Hematopoietic multipotent progenitor cell treated with erythropoietin and hydrocortisone succinate and interleukin-3 and kit ligand, for 4 days (in vitro differentiated cells): ENCODE measurements around the gene CARMIL1.
A peak's percentile ranks its signal among the peaks of the same experiment; 100 is the strongest.

Source experiments
- DNase-seq: peaks from one replicate; pipeline ENCODE4 v3.0.0-alpha.2; 2015

CARMIL1 gene

GRCh38 chr6:25535632-25536225, 256.6 kb downstream of the CARMIL1 start:
- DNase-seq, result peak; percentile 24

GRCh38 chr6:25536781-25537180, 257.6 kb downstream of the CARMIL1 start:
- peak; percentile 81 for DNase-seq

- peak; percentile 73 for DNase-seq
Measured at GRCh38 chr6:25537349-25538018, 258.3 kb downstream of the CARMIL1 start.

DNA sequence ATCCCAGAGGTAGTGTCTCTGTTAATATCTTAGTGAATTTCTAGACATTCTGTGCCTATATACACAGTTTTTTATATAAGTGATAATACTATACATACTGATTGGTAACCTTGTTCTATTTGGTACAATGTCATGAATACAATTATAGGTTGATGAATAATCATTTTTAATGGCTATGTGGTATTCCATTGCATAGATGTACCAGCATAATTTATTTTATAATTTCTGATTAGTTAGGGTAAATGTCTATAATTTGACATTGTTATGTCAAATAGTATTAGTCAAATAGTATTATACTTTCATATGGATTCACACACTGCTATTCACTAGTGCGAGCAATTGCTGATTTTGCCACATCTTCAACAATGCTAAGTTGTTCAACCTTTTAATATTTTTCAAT, 262.1 kb downstream of the CARMIL1 start:
- no peak for DNase-seq

GRCh38 chr6:25542984-25543910, 264.1 kb downstream of the CARMIL1 start:
- peak; percentile 38 for DNase-seq

- no peak for DNase-seq
Measured at GRCh38 chr6:25544833-25545232, 265.7 kb downstream of the CARMIL1 start.

GRCh38 chr6:25547797-25548196, 268.6 kb downstream of the CARMIL1 start:
- no peak for DNase-seq

GRCh38 chr6:25548451-25548850, 269.3 kb downstream of the CARMIL1 start:
- peak; percentile 51 for DNase-seq

DNA sequence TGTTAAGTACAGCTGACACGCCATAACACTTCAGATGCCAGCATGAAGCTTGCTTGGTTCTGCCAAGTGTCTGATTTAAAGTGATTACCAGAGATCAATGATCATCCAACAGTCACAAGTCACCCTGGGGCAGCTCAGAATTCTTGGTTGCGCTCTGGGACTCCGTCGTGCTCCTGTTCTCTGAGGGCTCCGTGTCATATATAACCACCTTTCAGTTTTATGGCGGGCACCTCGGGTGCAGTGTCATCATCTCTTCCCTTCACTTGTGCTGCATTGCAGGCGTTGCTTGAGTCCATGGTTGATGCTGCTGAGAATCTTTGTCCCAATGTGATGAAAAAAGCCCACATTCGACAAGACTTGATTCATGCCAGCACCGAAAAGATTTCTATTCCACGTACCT, 271.5 kb downstream of the CARMIL1 start:
- DNase-seq, result no peak

DNA sequence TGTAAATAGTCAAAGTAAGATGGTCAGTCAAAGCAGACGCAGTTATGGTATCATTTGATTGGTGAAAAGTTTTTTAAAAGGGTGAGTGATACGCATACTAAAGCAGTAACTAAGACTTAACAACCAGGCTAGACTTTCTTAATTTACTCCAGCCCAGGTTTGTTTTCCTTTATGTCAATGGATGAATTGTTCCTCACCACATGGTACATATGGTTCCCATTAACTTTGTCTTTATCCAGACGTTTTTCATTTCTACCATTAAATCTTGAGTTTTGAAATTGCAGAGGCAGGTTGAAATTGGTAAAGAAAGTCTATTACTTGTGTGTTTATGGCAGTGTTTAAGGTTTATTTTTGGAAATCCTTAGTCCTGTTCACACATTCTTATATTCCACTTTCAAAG, 274.3 kb downstream of the CARMIL1 start:
- no peak for DNase-seq

- no peak for DNase-seq
Measured at GRCh38 chr6:25555188-25555587, 276.0 kb downstream of the CARMIL1 start.

- peak; percentile 90 for DNase-seq
Measured at GRCh38 chr6:25556516-25556915, 277.3 kb downstream of the CARMIL1 start.

- no peak for DNase-seq
Measured at GRCh38 chr6:25558155-25558817, 279.1 kb downstream of the CARMIL1 start.

DNA sequence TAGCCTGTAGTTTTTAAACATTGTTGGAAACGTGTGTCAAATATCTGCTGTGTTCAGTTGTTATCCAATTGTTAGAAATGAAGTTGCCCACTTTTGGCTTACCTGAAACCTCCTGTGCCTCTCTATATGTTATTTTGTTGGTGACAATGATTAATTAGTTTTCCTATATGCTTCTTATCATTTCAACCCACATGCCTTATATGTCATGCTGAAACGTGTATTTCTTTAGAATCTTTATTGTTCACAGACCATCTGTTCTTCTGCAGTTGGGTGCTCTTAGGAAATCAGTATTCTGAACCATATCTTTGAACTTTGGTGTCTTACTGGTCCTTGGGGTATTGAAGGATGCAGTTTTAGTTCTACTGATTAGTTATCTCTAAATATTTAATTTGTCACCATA, 281.7 kb downstream of the CARMIL1 start:
- peak; percentile 54 for DNase-seq

DNA sequence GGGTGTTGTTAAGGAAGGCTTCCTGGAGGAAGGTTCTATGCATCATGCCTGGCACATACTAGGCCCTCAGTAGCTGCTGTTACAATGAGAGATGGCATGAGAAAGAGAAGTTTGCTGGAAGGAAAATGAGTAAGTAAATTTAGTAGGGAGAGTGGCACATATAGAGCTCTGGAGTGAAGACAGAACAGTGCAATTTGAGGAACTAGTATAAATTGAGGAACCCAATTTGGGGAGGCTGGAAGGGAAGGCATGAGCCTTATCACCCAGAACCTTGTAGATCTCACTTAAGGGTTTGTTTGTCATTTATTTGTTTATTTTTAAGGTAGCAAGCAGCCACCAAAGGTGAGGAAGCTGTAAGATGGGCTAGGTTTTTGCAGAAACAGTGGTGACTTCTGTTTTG, 285.8 kb downstream of the CARMIL1 start:
- DNase-seq, result peak; percentile 73

GRCh38 chr6:25570578-25570977, 291.4 kb downstream of the CARMIL1 start:
- DNase-seq, result no peak

DNA sequence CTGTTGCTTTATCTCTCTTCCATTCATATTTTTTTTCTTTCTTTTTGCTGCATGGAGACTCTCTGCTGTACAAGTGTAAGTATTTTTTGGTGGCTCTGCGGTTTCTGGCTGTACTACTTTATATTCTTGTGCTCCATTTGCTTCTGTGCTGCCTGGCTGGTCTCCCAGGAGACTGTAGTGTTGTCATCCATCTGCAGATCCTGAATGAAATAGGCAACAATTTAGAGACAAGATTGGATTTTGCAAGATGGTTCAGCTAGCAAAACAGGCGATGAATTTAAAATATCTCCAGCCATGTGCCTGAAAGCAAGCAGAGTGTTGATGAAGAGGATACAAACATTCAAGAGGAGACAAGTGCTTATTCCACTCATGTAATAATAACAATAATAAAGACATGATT, 297.7 kb downstream of the CARMIL1 start:
- DNase-seq, result no peak

DNA sequence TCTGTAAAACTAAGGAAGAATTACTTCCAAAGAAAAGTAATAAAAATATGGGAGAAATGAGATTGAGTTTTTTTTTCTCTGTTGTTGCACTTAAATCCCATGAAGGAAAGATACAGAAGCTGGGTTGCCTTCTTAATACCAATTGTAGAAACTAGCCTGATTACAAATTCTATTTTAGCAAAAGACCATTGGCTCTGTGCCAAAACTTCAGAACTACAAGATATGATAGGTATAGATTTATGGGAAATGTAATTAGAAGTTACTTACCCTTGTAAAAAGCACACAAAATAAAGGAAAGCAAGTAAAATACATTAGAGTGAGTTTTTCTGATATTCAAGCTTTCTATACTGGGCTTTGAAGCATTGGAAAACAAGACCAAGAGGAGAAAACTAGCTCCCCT, 299.4 kb downstream of the CARMIL1 start:
- peak; percentile 9 for DNase-seq

DNA sequence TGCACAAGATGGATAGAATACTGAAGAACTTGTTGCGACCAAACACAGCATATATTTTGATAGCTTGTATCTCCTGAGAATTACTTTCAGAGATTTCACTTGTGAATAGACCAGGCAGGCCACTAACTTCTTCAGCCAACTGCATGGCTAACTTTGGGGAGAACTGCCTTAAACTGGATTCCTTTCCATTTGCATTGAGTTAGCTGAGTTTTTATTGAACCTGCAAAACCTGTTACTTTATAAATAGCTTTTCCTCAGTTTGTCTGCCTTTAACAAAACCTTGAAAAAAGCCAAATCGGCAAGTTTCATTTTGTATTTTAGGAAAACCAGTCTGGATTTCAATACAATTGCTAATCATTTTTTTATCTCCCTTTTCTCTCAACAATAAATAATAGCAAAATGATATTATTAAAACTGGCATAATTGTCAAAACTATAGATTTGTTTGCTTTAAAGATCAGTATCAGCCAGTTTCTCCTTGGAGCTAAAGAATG, 300.3 kb downstream of the CARMIL1 start:
- DNase-seq, result no peak

- DNase-seq, result no peak
Measured at GRCh38 chr6:25579902-25580495, 300.8 kb downstream of the CARMIL1 start.

GRCh38 chr6:25582101-25582500, 302.9 kb downstream of the CARMIL1 start:
- no peak for DNase-seq

GRCh38 chr6:25583099-25583498, 303.9 kb downstream of the CARMIL1 start:
- no peak for DNase-seq

DNA sequence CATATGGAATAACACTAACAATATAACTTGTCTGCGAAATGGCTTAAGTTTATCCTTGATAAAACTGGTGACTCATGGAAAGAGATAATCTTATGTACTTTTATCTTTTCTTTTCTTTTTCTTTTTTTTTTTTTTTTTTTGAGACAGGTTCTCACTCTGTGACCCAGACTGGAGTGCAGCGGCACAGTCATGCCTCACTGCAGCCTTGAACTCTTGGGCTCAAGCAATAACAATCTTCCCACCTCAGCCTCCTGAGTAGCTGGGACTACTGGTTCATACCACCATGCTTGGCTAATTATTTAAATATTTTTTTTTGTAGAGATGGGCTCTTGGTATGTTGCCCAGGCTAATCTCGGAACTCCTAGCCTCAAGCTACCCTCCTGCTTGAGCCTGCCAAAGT, 304.7 kb downstream of the CARMIL1 start:
- no peak for DNase-seq
